RWPE2 (cell line): ENCODE measurements around the gene ZNF628.
"Not testable (repeated sequence)": the region's sequence is repeated elsewhere in the genome, so short reads cannot be mapped to it uniquely, and the experiment has no call there.

Experiments used
- ATAC-seq: fragments of 200-7000 bp; cut with Tn5 transposase; 3 replicates; pipeline ENCODE4 v1.9.1; 2021; ENCODE audit warnings: low read depth
- DNase-seq: peaks from one replicate; pipeline ENCODE4 v3.0.0-alpha.2; 2020; ENCODE audit warnings: low spot score
- H3K27ac ChIP-seq: fragments of 450-650 bp; 2 replicates; pipeline ENCODE4 v1.5.1; 2017; ENCODE audit warnings: mild to moderate bottlenecking; ENCODE audit not compliant: poor library complexity, severe bottlenecking
- H3K27me3 ChIP-seq: fragments of 250-450 bp; sonication (Bioruptor Pico); 2 replicates; pipeline ENCODE4 v1.5.1; 2021; ENCODE audit warnings: mild to moderate bottlenecking, moderate library complexity; ENCODE audit not compliant: insufficient read depth, poor library complexity, severe bottlenecking
- H3K36me3 ChIP-seq: fragments of 250-450 bp; sonication (Bioruptor Pico); 2 replicates; pipeline ENCODE4 v1.5.1; 2020; ENCODE audit warnings: low read depth, mild to moderate bottlenecking, moderate library complexity
- H3K4me1 ChIP-seq: fragments of 250-450 bp; sonication (Bioruptor Pico); 2 replicates; pipeline ENCODE4 v1.5.1; 2021; ENCODE audit warnings: mild to moderate bottlenecking, moderate library complexity; ENCODE audit not compliant: insufficient read depth, poor library complexity, severe bottlenecking
- H3K4me3 ChIP-seq: fragments of 250-450 bp; sonication (Bioruptor Pico); 2 replicates; pipeline ENCODE4 v1.5.1; 2021; ENCODE audit warnings: mild to moderate bottlenecking, moderate library complexity; ENCODE audit not compliant: severe bottlenecking
- H3K9me3 ChIP-seq: fragments of 250-450 bp; sonication (Bioruptor Pico); 2 replicates; pipeline ENCODE4 v1.5.1; 2021; ENCODE audit warnings: mild to moderate bottlenecking, moderate library complexity; ENCODE audit not compliant: severe bottlenecking
- CTCF ChIP-seq: fragments of 450-650 bp; IDR thresholded peaks from one replicate; pipeline ENCODE4 v1.5.1; 2017; ENCODE audit warnings: mild to moderate bottlenecking, moderate library complexity; ENCODE audit not compliant: poor library complexity, severe bottlenecking

ZNF628 gene

GRCh38 chr19:55493052-55493644 lies 16.7 kb downstream of the ZNF628 start:
- TF ChIP-seq CTCF: no peak
- Histone ChIP-seq H3K27me3 (no peaks in the 10 kb centered on the region), H3K27ac (no peak overlapping the region), H3K36me3 (no peaks in the 10 kb centered on the region), H3K9me3 (no peaks in the 10 kb centered on the region), H3K4me3 (no peak overlapping the region), H3K4me1 (peaks cover 2% of the 10 kb centered on the region)
- no peak for DNase-seq
- no peak for ATAC-seq

GRCh38 chr19:55493645-55494171 lies 17.3 kb downstream of the ZNF628 start:
- no peaks in the 10 kb centered on the region for H3K27me3 ChIP-seq
- H3K4me3 ChIP-seq: no peak overlapping the region
- DNase-seq: peak; percentile 65
- no peak for ATAC-seq
- TF ChIP-seq CTCF: no peak
- no peak overlapping the region for H3K27ac ChIP-seq
- H3K4me1 ChIP-seq: peaks cover 2% of the 10 kb centered on the region
- no peaks in the 10 kb centered on the region for H3K9me3 ChIP-seq
- no peaks in the 10 kb centered on the region for H3K36me3 ChIP-seq

- Histone ChIP-seq H3K27me3 (no peaks in the 10 kb centered on the region), H3K4me1 (peaks cover 2% of the 10 kb centered on the region), H3K36me3 (no peaks in the 10 kb centered on the region), H3K4me3 (no peak overlapping the region), H3K27ac (no peak overlapping the region), H3K9me3 (no peaks in the 10 kb centered on the region)
- ATAC-seq (no peak), DNase-seq (no peak)
- TF ChIP-seq CTCF: no peak
Measured at GRCh38 chr19:55494172-55494761, 17.9 kb downstream of the ZNF628 start.

- ATAC-seq (no peak; the same call in 2 of the 3 replicates), DNase-seq (no peak)
- TF ChIP-seq CTCF: no peak
Measured at GRCh38 chr19:55495646-55496349, 19.4 kb downstream of the ZNF628 start.

GRCh38 chr19:55496820-55497219 lies 20.4 kb downstream of the ZNF628 start:
- not testable (repeated sequence) for DNase-seq, H3K27ac ChIP-seq, H3K27me3 ChIP-seq, H3K4me1 ChIP-seq, H3K36me3 ChIP-seq, H3K9me3 ChIP-seq, ATAC-seq, H3K4me3 ChIP-seq

More at GRCh38 chr19:55495646-55496349, 19.4 kb downstream of the ZNF628 start:
- no peak overlapping the region for H3K4me3 ChIP-seq
- H3K36me3 ChIP-seq: no peaks in the 10 kb centered on the region
- H3K27ac ChIP-seq: no peak overlapping the region
- no peaks in the 10 kb centered on the region for H3K9me3 ChIP-seq
- no peaks in the 10 kb centered on the region for H3K27me3 ChIP-seq
- H3K4me1 ChIP-seq: peaks cover 2% of the 10 kb centered on the region
